HG03457 (cell line): Measurements from ENCODE around the gene GRAMD1B.
"Not testable (repeated sequence)": the region's sequence is repeated elsewhere in the genome, so short reads cannot be mapped to it uniquely, and the experiment has no call there.

Experiments used
- ATAC-seq: cut with Tn5 transposase; IDR thresholded peaks from one replicate; pipeline ENCODE4 v1.9.1; 2021; ENCODE audit warnings: moderate number of reproducible peaks; ENCODE audit not compliant: unreplicated experiment

Gene GRAMD1B

GRCh38 chr11:123505546-123506299 is 75.7 kb downstream of the GRAMD1B start:
- peak; percentile 58 for ATAC-seq

- no peak for ATAC-seq
Observed at GRCh38 chr11:123507043-123507442, 77.0 kb downstream of the GRAMD1B start.

- no peak for ATAC-seq
Observed at GRCh38 chr11:123509737-123510578, 79.9 kb downstream of the GRAMD1B start.

GRCh38 chr11:123510579-123510905 is 80.5 kb downstream of the GRAMD1B start:
- no peak for ATAC-seq

GRCh38 chr11:123511037-123511870 is 81.2 kb downstream of the GRAMD1B start:
- ATAC-seq: peak; percentile 78

GRCh38 chr11:123513309-123513708 is 83.2 kb downstream of the GRAMD1B start:
- not testable (repeated sequence) for ATAC-seq

- ATAC-seq: no peak
Observed at GRCh38 chr11:123516238-123516637, 86.2 kb downstream of the GRAMD1B start.

- peak; percentile 40 for ATAC-seq
Observed at GRCh38 chr11:123517559-123518364, 87.7 kb downstream of the GRAMD1B start.

- ATAC-seq: no peak
Observed at GRCh38 chr11:123518496-123519054, 88.5 kb downstream of the GRAMD1B start.

GRCh38 chr11:123519055-123519796 is 89.2 kb downstream of the GRAMD1B start:
- no peak for ATAC-seq

- ATAC-seq: no peak
Observed at GRCh38 chr11:123519797-123520193, 89.7 kb downstream of the GRAMD1B start.

- not testable (repeated sequence) for ATAC-seq
Observed at GRCh38 chr11:123520476-123520875, 90.4 kb downstream of the GRAMD1B start.

GRCh38 chr11:123521001-123521400 is 90.9 kb downstream of the GRAMD1B start:
- ATAC-seq: no peak

- no peak for ATAC-seq
Observed at GRCh38 chr11:123521930-123522329, 91.9 kb downstream of the GRAMD1B start.

- no peak for ATAC-seq
Observed at GRCh38 chr11:123523539-123523938, 93.5 kb downstream of the GRAMD1B start.

- no peak for ATAC-seq
Observed at GRCh38 chr11:123525097-123525496, 95.0 kb downstream of the GRAMD1B start.

- ATAC-seq: no peak
Observed at GRCh38 chr11:123525511-123525918, 95.4 kb downstream of the GRAMD1B start.

GRCh38 chr11:123526027-123526805 is 96.1 kb downstream of the GRAMD1B start:
- no peak for ATAC-seq

GRCh38 chr11:123526918-123527317 is 96.8 kb downstream of the GRAMD1B start:
- ATAC-seq: no peak
